ENCODE results near the gene ZSWIM6.

- TF ChIP-seq, protein P1, sequence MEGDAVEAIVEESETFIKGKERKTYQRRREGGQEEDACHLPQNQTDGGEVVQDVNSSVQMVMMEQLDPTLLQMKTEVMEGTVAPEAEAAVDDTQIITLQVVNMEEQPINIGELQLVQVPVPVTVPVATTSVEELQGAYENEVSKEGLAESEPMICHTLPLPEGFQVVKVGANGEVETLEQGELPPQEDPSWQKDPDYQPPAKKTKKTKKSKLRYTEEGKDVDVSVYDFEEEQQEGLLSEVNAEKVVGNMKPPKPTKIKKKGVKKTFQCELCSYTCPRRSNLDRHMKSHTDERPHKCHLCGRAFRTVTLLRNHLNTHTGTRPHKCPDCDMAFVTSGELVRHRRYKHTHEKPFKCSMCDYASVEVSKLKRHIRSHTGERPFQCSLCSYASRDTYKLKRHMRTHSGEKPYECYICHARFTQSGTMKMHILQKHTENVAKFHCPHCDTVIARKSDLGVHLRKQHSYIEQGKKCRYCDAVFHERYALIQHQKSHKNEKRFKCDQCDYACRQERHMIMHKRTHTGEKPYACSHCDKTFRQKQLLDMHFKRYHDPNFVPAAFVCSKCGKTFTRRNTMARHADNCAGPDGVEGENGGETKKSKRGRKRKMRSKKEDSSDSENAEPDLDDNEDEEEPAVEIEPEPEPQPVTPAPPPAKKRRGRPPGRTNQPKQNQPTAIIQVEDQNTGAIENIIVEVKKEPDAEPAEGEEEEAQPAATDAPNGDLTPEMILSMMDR (IDR thresholded peaks at IDR 0.05; ENCODE audit: insufficient read depth, low read length, poor library complexity, severe bottlenecking): no peak
- no peak for TF ChIP-seq EZH2phosphoT487 (conservative IDR thresholded peaks at IDR 0.05; ENCODE audit: low read length)
Measured at GRCh38 chr5:61322738-61323725, 9.0 kb upstream of the ZSWIM6 start.
